Activated CD4-positive, alpha-beta T cell treated with anti-CD3 and anti-CD28 coated beads, Interleukin-2, amount 50 U/mL, for 48 hours (primary cell): ENCODE data around the gene MTX1.
"Not testable (repeated sequence)": the region's sequence is repeated elsewhere in the genome, so short reads cannot be mapped to it uniquely, and the experiment has no call there.

ENCODE experiments used
- DNase-seq, 2 experiments: peaks; one replicate each; pipeline ENCODE4 v3.0.0-alpha.2; 2020

Gene MTX1

DNA sequence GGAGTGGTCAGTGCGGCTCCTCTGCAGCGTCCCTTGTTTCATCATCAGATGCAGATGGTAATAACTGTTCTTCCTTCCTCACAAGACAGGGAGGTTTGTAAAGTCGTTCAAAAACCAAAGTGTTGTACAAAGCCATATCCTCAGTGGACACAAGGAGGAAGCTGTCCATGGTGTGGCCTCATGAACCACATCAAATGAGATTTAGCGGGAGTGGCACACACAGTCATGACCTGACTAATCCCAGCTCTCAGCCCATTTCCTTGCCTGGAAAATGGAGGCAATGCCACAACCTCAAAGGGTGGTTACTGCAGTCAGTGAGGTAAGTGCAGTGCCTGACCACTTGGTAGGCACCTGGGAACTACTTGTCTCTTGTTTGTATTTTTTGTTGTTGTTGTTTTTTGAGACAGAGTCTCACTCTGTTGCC, 33.4 kb downstream of the MTX1 start:
- DNase-seq: no peak

DNA sequence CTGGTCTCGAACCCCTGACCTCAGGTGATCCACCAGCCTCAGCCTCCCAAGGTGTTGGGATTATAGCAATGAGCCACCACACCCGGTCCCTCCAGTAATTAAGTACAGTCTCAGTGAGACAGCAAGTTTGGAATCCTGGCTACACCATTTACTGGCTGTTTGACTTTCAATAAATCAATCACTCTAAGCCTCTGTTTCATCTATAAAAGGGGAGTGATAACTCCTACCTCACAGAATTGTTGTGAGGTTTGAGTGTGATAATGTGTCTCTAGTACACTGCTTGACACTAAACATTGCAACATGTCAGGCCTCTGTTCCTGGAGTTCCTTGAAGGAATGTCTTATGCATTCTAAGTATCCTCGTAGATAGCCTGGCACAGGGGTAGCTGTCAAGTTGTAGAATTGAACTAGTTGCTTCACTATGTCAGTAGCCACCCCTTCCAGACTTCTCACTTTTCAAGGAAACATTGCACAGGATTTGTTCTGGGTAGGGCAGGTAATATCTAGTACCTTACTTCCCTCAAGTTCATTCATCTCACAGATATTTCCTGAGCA, 34.4 kb downstream of the MTX1 start:
- DNase-seq: no peak

DNA sequence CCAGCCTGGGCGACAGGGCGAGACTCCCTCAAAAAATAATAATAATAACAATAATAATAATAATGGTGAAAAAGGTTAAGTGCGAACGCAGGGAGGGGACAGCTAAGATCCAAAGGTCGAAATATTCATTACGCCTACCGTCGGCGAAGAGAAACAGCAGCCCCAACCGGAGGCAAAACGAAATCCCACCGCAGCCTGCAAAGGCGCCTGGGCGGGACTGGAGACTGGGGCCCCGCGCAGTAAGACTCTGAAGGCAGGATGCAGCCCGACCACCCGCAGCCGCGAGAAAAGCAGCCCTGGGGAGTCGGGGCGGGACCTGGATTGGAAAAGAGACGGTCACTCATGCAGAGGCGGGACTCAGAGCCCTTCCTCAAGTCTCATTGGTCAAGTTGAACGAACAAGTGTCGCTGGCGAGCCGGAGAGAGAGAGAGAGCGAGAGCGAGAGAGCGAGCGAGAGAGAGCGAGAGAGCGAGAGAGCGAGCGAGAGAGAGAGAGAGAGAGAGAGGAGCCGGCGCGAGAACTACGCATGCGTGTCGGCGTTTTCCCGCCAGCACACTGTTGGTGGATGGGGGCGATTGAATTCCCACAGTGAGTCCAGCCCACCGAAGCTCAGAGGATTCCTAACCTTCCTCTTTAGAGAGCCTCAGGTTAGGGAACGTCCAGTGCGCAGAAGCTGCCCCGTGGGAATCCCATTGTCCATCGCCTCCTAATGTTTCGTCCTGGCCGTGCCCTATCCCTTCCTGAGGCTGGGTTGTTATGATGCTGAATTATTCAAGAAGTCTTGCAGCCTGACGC, 36.1 kb downstream of the MTX1 start:
- DNase-seq: peak; percentile 94 to 96

DNA sequence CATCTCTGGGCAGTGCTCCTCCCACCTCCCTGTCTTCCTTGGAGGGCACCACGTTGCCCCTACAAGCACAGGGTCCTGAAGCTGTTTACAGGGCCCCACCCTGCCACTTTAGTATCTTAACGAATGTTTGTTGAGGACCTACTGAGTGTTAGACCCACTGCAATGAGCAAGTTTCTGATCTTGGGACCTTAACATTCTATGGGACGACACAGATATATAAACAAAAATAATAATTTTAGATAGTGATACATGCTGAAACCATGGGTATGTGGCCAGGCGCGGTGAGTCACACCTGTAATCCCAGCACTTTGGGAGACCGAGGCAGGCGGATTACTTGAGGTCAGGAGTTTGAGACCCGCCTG, 36.6 kb downstream of the MTX1 start:
- DNase-seq: no peak

DNA sequence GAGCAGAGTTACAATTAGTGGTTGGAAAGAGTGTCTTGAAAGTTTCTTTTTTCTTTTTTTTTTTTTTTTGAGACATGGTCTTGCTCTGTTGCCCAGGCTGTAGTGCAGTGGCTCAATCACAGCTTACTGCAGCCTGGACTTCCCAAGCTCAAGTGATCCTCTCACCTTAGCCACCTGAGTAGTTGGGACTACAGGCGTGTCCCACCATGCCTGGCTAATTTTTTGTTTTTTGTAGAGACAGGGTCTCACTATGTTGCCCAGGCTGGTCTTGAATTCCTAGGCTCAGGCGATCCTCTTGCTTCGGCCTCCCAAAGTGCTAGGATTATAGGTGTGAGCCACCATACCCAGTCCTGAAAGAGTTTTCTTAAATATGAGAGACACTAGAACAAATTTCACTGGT, 38.3 kb downstream of the MTX1 start:
- not testable (repeated sequence) for DNase-seq

DNA sequence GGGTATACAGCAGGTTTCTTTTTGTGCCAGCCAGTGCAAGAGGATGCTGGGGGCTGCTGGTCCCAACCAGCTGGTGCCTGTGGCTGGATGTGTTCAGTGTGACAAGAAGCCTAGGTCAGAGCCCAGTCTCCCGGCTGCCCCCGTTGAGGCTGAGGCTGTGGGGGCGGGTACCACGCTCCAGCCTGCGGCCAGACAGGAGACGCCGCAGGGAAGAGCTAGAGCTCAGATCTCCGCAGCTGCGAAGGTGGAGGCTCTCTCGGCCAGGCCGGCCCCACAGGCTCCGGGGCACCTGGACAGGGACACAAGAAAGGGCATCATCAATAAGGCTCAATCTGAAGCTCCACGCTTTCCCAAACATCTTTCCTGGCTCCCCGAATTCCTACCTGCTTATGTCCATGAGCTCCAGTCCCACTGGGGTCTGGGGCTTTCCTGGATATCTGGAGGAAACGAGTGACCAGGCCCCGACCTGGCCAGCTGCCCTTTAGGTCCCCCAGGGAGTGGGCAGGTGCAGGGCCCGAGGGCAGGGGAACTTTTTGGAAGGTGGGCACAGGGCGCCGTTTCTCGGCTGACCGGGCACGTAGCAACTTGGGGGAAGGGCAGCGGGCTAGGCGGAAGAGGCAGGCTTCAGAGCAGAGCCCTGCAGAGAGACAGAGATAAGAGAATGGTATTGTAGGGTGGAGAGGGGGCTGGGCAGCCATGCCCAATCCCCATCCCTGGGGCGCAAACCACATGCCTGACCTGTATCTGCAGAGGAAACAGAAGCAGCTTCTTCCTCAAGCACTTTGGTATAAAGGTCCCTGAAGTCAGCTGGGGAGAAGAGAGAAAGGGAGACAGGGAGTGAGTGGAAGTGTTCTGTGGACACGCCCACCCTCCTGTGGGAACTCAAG, 39.4 kb downstream of the MTX1 start:
- no peak for DNase-seq

DNA sequence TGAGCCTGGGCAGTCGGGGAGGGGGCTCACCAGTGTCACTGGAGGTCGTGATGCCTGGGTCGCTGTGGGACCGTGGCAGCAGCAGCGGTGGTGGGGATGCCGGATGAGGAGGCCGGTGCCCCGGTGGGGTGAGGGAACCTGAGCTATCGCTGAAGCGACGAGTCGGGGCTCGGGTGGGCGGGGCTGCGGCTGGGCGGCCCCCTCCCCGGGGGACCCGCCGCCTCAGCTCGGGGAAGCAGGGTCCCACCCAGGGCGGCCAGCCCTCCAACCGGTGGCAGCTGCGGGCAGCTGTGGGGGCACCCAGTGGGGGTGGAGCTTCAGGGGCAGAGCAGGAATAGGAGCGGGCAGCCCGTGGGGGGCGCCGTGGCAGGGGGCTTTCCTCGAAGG, 41.7 kb downstream of the MTX1 start:
- DNase-seq: no peak

DNA sequence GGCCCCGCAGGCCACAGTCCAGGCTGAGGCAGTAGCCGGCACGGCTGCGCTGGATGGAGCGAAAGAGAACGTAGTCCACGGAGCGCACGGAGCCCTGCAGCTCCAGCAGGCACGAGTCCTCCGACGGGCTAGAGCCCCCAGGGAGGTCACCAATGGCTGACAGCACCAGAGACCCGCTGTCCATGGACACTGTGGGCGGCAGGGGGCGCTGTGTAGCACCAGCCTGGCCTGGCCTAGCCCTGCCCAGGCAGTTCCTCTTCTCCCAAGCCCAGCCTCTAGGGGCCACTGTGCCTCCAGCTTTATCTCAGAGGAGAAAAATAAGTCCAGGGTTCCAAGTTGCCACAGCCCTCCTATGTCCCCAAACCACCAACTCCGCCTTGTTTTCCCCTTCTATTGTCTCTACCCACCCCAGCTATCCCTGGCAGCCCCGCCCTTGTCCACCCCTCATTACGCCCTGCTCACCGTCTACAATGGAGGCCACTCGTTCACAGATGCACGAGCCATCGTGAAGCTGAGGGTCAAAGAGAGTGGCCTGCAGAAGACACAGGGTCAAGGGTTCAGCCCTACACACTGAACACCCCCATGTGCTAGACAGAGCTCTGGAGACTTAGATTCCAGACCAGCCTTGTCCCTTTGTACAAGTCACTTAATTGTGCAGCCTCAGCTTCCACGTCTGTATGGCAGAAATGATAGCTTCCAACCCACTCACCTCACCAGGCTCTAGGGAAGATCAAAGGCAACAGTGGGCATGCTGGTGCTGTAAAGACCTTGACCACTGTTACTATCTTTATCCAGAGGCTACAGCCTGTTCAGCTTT, 42.3 kb downstream of the MTX1 start:
- DNase-seq: peak; percentile 98 to 99

DNA sequence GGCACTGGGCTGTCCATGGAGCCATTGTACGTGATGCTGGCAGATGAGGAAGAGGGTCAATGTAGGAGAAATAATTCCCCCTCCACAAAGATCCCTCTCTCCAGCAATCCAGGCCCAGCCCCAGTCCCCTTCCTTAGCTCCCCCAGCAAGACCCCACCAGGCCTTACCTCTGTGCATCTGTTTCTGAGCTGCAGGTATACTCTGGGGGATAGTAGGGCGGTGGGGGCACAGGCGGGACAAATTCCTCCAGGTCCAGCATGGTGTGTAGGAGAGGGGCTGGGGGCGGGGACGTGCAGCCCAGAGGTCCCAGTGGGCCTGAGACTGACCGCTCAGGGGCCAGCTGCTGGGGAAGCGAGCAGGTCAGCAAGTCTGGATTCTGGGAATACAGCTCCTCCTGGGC, 43.1 kb downstream of the MTX1 start:
- no peak for DNase-seq

DNA sequence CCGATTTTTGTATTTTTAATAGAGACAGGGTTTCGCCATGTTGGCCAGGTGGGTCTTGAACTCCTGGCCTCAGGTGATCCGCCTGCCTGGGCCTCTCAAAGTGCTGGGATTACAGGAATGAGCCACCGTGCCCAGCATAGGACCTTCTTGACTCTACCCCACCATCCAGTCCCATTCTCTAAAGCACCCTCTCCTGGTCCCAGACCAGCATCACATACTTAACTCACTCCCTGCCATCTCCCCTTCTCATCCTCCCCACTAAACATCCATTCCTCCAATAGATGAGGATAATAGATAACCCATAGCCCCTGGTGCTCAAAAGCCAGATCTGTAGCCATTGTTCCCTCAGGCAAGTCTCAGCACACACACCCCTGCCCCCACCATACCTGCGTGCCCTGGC, 44.7 kb downstream of the MTX1 start:
- no peak for DNase-seq

DNA sequence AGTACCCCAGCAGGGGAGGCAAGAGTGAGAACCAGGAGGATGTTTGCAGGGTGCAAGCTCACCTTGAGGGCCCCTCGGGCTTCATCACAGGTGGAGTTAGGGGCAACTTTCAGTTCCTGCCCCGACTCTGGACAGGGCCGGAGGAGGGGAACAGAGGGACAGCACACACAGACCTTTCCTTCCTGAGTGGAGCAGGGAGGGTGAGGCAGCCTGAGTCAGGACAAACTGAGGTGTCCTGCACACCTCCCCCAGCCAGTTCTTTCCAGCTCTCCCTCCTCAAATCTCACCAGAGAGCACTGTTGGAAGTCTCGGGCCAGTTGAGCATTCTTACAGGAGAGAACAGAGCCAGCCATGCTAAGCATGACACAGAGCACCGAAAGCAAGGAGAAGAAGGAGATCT, 45.3 kb downstream of the MTX1 start:
- no peak for DNase-seq

DNA sequence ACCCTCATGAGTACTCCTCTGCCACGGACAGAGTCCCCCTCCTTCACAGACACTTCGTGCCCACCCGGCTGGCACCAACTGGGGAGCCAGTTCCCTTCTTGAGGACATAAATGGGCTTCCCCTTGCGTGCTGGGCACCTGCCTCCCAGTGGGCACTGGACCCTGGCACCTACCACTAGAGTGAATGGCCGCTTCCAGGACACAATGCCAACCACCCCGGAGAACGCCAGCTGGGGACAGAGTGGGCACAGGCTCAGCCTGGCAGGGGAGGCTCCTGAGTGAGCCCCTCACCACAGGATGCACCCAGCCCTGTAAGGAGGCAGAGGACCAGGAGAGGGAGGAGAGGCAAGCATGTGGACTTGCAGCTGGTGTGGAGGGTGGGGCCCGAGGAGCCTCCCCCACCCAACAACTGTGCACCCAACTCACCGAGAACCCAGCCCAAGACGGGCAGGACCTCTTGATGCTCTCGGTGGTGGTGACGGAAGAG, 45.8 kb downstream of the MTX1 start:
- DNase-seq: no peak

DNA sequence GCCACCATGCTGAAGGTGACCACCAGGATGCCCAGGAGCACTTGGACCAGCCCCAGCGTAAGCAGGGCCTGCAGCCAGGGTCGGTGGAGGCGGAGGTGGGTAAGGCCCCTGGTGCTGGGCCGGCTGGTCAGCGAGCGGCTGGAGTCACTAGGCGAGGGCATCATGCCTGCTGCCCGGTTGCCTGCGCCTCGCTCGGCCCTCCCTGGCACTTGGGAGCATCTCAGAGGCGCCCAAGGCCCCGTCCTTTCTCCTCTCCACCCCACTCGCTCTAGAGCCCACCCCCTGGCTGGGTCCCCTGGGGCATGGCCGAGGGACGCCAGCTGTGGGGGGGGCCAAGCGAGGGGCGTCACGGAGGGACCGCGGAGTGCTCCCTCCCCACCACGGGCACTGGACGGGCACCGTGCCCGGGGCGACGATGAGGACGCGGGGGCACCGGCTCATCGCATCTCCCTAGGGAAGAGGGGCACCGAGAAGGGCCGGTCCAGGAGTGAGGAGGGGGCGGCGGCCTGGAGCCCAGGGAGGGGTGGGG, 46.3 kb downstream of the MTX1 start:
- no peak for DNase-seq

DNA sequence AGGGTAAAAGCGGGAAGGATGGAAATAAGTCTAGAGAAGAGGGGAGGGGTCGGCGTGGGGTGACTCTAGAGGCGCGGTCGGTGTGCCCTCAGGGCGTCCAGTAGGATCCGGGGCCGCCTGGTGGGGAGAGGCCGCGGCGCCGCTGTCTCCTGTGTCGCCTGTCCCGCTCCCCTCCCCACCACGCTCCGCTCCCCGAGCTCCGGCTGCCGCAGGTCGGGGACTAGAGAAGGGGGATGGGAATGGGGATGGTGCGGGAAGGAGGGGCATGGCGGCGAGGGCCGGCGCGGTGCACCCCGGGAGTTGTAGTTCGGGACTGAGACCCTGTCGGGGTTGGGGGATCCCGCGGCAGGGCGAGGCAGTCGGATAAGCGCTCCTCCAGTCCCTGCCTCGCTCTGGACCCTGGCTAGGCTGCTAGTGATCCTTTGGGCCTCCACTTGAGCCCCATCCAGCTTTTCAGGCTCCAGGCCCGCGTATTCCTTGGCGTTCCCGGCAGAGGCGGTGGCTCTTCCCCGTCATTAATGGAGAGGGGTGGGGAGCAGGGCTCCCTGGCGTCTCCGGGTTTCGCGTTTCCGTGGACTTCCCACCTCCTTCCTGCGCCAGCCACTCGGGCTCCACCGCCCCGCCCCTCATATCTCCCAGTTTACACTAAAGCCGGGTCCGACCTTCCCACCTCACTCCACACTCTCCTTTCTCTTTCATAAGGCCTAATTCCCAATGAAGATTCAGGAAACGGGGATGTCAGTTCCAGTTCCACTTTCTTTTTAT, 46.9 kb downstream of the MTX1 start, which contains the start of gene ENTREP3:
Gene ENTREP3 (minus strand): TSS at position 241 of the 765 bp plus-strand sequence. CDS start 606 bp downstream, outside the sequence.
- DNase-seq: peak; percentile 85

DNA sequence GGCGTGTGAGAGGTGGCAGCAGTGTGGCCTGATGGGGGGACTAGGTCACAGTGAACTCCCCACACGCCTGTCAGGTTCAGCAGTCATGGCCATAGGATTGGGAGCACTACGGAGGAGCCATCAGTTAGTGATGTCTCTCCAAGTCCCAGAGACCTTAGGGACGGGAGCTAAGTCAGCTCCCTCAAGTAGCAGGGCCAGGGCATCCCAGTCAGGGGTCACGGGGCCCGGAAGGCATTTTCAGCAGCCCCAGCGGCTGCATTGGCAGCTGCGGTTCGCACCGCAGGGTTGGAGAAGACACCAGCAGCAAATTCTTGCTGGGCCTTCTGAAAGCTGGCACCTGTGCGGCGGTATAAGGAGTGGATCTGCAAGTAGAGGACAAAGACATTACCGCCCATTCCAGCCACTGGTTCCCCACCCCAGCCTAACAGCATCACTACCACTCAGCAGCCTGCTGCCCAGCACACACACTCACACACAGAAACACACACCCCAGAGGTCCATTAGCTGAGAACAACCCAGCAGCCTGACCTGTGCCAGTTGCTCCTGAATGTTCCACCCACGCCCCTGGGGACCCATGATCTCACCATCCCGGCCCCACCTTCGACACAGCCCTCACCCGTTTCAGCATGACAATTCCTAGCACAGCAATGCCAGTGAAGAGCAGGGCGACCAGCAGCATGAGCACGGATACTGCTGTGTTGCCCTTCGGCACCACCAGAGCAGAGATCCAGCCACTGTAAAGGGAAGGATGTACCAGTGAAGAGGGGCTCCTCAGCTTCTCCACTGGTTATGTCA, 47.8 kb downstream of the MTX1 start:
- no peak for DNase-seq

DNA sequence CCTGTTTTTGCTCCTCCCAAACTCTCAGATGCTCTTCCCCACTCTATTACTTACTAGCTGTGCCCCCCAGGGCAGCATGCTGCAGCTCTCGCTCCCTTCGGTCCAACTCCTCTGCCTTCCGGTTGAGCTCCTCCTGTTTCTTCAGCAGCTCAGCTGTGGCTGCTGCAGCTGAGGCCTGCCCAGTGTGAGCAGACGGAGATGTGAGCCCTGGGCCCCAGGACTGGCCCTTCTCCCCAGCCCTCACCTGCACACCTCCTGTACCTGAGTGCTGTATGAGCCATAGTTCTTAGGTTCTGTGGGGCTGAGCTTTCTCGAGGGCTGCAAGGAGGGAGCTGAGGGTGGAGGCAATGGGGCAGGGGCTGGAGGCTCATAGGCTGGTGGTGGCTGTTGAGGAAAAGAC, 51.8 kb downstream of the MTX1 start:
- no peak for DNase-seq

DNA sequence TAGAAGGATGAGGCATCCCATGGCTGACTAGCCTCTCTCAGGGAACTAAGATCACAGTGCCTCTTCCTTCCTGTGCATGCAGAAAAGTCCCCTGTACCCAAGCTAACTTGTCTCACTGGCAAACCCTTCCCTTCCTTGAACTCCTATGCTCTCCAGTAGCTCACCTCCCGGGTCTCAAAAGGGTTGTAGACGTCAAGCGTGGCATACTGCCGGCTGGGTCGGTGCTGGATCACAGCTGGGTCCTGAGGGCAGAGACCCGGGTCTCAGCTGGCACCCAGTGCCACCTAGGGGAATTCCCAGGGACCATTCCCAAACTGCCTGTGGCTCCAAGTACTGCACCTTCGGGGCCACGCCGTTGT, 53.0 kb downstream of the MTX1 start:
- peak in 1 of 2 experiments; percentile 32 for DNase-seq

DNA sequence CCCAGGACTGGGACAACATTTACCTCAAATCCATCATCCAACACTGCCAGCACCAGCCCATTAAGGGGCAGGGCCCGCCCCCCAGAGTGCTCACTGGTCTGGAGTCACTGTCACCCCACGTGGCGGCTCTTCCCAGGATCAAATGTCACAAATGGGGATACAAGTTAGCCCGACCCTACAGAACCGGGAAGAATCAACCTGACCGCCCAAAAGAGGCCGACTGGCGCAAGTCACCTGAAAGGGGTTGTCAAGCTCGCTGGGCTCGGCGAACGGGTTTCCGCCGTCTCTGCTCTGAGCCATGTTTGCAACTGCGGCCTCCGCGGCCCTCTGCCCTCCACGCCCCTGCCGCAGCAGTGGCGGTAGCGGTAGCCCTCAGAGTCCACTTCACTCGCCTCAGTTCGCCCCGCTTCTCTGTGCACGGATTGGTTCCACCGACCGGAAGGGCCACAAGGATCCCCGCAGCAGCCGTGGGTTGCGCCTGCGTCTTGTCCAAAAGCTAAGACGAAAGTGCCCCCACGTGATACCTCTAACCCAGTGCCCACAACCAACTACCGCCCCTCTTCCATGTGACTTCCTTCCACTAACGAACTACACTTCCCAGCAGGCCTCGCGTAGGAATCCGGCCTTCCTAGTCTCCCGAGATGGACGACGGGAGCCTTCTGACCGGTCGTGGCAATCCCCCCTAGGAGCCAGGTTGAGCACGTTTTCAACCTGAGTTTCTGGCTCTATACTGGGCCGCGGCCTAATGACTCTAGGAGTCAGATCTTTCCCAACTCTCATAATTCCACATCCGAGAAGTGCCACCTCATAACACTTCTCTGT, 53.6 kb downstream of the MTX1 start, which contains the start of gene SCAMP3:
Gene SCAMP3 (minus strand): TSS at position 509 of the 822 bp plus-strand sequence. CDS start 209 bp downstream, at position 300.
- peak; percentile 90 to 93 for DNase-seq

DNA sequence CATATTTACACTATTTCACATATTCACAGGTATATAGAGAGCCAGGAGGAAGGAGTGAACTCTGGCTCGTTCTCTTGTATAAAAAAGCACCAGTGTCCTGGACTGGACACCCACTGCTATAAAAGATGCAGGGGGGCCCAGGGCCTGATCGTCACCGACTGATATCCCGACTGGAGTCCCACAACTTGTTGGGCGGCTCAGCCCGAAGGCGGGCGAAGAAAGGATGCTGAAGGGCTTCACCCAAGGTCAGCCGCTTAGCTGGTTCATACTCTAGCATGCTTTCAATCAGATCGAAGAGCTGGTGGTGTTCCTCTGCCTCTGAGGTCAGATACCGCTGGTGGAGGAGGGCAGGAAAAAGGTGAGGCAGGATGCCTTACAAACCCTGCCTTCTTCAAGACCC, 54.6 kb downstream of the MTX1 start:
- no peak for DNase-seq
